HUES6 (cell line): ENCODE measurements around the gene VN1R5.

Source experiments
- H3K27ac ChIP-seq: 2 replicates; pipeline ENCODE4 v1.7.0; 2013; ENCODE audit warnings: low read depth, mild to moderate bottlenecking, low read length, inconsistent platforms
- H3K27me3 ChIP-seq: 2 replicates; pipeline ENCODE4 v1.6.1; 2013; ENCODE audit warnings: low read length; ENCODE audit not compliant: control insufficient read depth, insufficient read depth
- H3K36me3 ChIP-seq: 2 replicates; pipeline ENCODE4 v1.6.1; 2013; ENCODE audit warnings: low read length; ENCODE audit not compliant: control insufficient read depth, insufficient read depth
- H3K4me1 ChIP-seq: 2 replicates; pipeline ENCODE4 v1.6.1; 2013; ENCODE audit warnings: low read length; ENCODE audit not compliant: control insufficient read depth, insufficient read depth
- H3K4me3 ChIP-seq: 2 replicates; pipeline ENCODE4 v1.5.1; 2013; ENCODE audit warnings: low read depth, low read length
- H3K9ac ChIP-seq: one replicate; pipeline ENCODE4 v1.6.1; 2013; ENCODE audit warnings: mild to moderate bottlenecking, low read length
- H3K9me3 ChIP-seq: 2 replicates; pipeline ENCODE4 v1.6.1; 2013; ENCODE audit warnings: low read depth, low read length; ENCODE audit not compliant: control insufficient read depth, insufficient read depth

Gene VN1R5

DNA sequence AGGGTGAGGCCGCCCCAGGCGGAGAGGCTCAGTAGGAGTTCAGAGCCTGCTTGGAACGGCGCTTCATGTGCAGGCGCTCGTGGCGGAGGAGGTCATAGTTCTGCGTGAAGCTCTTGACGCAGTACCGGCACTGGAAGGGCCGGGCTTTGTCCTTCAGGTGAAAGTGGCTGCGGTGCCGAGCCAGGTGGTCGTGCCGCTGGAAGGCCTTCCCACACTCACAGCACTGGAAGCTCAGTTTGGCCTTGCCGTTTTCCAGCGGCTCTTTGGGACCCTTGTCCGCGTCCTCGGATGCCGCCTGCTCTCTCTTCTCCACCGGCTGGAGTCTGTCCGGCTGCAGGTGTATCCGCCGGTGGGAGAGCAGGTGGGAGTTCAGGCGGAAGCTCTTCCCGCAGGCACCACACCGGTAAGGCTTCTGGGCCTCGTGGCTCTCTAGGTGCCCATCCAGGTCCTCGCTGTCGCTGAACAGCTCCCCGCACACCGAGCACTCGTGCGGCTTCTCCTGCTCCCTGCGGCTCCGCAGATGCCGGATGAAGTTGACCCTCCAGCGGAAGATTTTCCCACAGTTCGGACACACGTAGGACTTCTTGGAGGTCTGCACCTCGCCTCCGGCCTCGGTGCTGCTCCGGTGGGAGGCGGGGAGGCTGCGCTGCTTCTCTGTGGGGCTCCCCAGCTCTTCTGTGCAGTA, 44.8 kb downstream of the VN1R5 start:
- Histone ChIP-seq H3K4me1 (peaks cover 40% of the 10 kb centered on the region), H3K36me3 (peaks cover 72% of the 10 kb centered on the region), H3K9ac (no peak overlapping the region), H3K27me3 (no peaks in the 10 kb centered on the region), H3K9me3 (no peaks in the 10 kb centered on the region), H3K4me3 (no peak overlapping the region), H3K27ac (no peak overlapping the region)

DNA sequence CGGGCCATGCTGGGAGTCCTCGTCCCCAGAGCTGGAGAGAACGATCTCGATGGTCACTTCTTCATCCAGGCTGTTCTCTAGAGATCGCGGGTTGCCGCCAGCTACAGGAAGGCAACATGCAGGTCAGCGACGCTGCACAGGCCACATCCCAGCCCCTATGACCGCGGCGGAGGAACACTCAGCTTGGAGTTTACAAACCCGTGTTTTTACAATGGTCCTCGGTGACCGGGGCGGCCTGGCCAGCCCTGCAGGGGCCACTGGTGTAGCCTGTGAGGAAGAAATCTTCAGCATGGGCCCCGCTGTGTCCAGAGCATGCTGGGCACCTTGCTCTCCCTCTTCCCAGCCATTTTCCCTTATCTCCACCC, 45.3 kb downstream of the VN1R5 start:
- no peak overlapping the region for H3K4me3 ChIP-seq
- no peak overlapping the region for H3K27ac ChIP-seq
- no peak overlapping the region for H3K9ac ChIP-seq
- peaks cover 35% of the 10 kb centered on the region for H3K4me1 ChIP-seq
- H3K9me3 ChIP-seq: no peaks in the 10 kb centered on the region
- H3K36me3 ChIP-seq: peaks cover 77% of the 10 kb centered on the region
- H3K27me3 ChIP-seq: no peaks in the 10 kb centered on the region

DNA sequence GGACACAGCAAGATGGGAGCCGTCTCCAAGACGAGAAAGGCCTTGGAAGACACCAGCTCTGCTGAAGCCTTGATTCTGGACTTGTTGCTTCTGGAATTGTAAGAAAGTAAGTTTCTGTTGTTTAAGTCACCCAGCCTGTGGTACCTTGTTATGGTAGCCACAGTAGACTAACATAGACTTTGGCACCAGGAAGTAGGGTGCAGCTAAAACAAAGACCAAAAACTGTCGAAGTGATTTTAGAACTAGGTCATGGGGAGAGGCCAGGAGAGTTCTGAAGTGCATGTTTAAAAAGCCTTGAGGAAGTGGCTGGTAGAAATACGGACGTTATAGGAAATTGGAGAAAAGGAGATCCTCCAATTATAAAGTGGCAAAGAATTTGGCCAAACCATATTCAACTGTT, 47.3 kb downstream of the VN1R5 start:
- Histone ChIP-seq H3K9me3 (no peaks in the 10 kb centered on the region), H3K9ac (no peak overlapping the region), H3K4me3 (no peak overlapping the region), H3K36me3 (peaks cover 97% of the 10 kb centered on the region), H3K27ac (no peak overlapping the region), H3K4me1 (peaks cover 14% of the 10 kb centered on the region), H3K27me3 (no peaks in the 10 kb centered on the region)

DNA sequence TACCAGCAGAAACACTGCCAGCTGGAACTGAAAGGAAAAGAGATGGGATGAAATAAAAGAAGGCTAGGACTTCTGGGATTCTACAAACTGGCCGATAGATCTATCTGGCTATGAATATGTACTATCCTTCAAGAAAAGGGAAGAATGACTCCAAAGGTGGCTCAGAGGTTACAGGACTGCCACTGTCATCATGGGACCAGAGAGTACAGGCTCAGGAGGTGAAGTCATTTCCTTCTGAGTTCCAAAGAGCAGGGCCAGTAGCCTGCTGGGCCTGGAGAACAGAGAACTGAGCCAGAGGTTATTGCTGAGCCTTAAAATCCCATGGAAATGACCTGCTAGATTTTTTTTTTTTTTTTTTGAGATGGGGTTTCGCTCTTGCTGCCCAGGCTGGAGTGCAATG, 48.2 kb downstream of the VN1R5 start:
- Histone ChIP-seq H3K27ac (no peak overlapping the region), H3K9me3 (no peaks in the 10 kb centered on the region), H3K4me1 (peaks cover 6% of the 10 kb centered on the region), H3K36me3 (peaks cover 100% of the 10 kb centered on the region), H3K4me3 (no peak overlapping the region), H3K27me3 (no peaks in the 10 kb centered on the region), H3K9ac (no peak overlapping the region)
